Renal cortical epithelial cell (primary cell): ENCODE data around the gene CTNNBL1. TPM values are rescaled to one million over a fixed set of nuclear protein-coding genes. Genes with fewer than 3 reads are reported as not detected.
"Not testable (repeated sequence)": the region's sequence is repeated elsewhere in the genome, so short reads cannot be mapped to it uniquely, and the experiment has no call there.

Experiments used
- DNase-seq: peaks from one replicate; pipeline ENCODE4 v3.0.0-alpha.2; 2011; ENCODE audit warnings: low read depth
- total RNA-seq: library from RNA; depleted of rRNA; stranded (reverse); fragments of >200 nt; gene quantifications from 2 replicates; pipeline ENCODE4 v1.2.3, GENCODE V29; 2014

CTNNBL1 gene, protein sequence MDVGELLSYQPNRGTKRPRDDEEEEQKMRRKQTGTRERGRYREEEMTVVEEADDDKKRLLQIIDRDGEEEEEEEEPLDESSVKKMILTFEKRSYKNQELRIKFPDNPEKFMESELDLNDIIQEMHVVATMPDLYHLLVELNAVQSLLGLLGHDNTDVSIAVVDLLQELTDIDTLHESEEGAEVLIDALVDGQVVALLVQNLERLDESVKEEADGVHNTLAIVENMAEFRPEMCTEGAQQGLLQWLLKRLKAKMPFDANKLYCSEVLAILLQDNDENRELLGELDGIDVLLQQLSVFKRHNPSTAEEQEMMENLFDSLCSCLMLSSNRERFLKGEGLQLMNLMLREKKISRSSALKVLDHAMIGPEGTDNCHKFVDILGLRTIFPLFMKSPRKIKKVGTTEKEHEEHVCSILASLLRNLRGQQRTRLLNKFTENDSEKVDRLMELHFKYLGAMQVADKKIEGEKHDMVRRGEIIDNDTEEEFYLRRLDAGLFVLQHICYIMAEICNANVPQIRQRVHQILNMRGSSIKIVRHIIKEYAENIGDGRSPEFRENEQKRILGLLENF
- total RNA-seq, result 28.8 and 29.4 TPM in 2 replicates

DNA sequence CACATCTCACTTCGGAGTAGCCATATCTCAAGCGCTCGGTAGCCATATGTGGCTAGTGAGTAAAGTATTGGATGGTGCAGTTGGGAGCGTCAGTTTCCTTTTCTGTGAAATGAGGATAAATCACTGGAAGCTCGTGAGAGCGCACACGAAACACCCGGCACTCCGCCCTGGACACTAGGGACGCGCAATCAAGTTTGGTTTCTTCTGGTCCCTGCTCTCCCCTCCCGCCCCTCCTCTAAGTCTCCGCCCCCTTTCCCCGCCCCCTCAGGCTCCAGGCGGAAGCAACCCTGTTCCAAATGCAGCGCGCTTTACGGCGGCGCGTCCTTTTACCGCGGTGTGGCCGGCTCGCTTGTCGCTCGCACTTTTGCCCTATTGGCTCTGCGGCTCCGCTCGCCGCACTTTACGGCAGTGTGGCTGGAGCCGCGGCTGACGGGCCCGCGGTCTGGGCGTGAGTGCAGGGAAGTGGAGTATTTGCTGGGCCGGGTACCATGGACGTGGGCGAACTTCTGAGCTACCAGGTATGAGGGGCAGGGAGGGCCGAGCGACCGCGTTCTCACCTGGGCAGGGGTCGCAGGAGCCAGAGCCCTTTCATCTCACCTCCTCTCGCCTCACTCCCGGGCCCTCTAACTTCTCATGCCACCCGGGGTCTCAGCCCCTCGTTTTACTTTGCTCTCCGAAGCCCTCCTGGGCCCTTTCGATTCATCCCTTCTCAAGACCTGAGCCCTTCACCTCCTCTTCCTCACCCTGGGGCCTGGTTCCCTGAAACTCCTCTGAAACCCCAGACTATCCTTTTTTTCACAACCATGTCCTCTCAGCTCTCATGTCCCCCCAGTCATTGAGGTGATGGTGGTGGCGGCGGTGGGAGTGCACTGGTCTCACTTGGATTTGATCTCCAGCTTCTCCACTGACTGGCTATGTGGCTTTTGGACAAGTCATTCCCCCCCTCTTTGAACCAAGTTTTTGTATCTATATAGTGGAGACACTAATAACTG is at the start of gene CTNNBL1:
Gene CTNNBL1, plus strand, starts transcription at position 396 of the 992 bp plus-strand sequence. Its CDS starts 93 bp downstream, at position 489.
- DNase-seq, result peak; percentile 93

- no peak for DNase-seq
Observed at GRCh38 chr20:37644605-37645004, 49.2 kb upstream of the CTNNBL1 start.

GRCh38 chr20:37647946-37648345 is 45.9 kb upstream of the CTNNBL1 start:
- no peak for DNase-seq

GRCh38 chr20:37649017-37649416 is 44.8 kb upstream of the CTNNBL1 start:
- peak; percentile 5 for DNase-seq

GRCh38 chr20:37649676-37650370 is 44.0 kb upstream of the CTNNBL1 start:
- DNase-seq, result no peak

DNA sequence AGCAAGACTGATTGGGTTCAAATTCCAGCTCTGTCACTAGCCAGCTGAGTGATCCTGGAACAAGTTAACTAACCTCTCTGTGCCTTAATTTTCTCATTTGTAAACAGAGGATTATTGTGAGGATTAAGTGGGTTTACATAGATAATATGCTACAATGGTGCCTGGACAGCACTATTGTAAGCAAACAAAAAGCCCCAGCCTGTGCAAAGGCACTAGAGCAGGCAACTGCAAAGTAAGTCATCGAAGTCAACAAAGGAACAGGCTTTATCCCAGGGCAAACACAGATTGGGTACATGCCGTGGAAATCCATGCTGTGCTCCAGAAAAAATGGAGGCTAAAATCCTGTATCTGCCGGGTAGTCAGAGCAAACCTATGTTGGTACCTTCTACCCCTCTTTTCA is 43.2 kb upstream of the CTNNBL1 start:
- no peak for DNase-seq

GRCh38 chr20:37651932-37652331 is 41.9 kb upstream of the CTNNBL1 start:
- peak; percentile 6 for DNase-seq

DNA sequence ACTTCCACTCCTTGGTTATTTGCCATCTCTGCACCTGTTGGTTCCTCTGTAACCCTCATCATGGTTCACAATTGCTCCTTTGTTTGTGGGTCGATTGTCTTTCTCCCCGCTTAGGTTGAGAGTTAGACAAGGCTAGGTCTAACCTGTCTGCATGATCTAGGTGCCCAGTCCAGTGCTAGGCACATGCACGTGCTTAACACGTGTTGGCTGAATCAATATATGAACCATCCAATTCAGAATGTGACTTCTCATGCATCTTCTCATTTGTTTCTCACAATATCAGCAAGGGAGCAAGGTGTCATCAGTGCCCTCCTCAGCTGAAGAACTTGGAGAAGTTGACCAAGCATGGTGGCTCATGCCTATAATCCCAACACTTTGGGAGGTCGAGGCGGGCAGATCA is 36.9 kb upstream of the CTNNBL1 start:
- DNase-seq, result no peak

DNA sequence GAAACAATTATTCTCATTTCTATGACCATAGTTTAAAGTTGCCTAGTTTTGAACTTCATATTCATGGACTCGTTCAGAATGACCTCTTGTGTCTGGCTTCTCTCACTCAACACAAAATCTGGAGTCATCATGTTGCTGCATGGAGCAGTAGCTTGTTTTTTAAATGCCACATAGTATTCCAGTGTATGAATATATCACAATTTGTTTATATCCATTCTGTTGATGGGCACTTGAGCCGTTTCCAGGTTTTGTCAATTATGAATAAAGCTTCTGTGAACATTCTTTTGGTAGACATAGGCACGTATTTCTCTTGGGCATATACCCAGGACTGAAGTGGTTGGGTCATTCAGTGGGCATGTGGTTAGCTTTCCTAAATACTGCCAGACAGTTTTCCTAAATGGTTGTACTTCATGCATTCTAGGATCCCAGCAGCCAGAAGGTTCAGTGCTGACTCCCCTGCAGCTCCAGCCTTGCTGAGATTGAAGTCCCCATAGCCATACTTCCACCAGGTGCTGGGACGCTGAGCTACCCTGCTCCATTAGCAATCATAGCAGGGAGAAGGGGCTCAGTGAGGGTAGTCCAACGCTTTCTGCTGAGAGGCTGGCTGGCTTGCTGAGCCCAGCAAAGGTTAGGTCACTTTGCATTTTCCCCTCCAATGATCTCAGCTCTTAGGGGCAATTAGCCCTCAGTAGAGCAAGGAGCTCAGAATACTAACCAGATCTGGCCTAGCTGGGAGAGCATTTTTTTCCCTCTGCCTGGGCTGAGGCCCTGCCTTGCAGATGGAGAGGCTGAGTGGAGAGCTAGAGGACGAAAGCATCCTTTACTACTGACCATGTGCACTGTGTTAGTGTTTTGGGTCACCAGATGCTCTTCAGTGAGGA is 35.7 kb upstream of the CTNNBL1 start:
- DNase-seq, result no peak

DNA sequence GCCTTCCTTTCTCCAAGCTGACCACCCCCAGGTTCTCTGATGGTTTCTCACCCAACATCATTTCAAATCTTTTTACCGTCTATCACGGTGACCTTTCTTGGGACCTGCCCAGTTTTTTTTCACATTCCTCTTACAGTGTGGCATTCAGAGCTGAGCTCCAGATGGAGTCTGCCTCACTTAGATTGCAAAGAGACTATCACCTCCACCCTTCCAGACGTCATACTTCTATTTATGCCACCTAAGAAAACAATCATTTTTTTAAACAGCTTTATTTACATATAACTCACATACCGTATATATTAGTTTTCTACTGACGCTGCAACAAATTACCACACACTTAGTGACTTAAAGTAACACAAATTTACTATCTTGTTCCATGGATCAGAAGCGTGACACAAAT is 32.3 kb upstream of the CTNNBL1 start:
- no peak for DNase-seq

DNA sequence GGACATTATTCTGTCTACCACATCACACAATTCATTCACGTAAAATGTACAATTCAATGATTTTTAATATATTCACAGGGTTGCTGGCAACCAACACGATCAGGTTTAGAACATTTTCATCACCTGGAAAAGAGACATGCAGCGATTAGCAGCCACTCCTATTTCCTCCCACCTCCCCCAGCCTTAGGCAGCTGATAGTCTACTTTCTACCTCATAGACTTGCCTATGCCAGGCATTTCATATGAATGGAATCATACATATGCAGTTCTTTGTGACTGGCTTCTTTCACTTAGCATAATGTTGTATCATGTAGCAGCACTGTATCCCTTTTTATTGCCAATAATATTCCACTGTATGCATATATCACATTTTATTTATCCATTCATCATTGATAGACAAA is 31.5 kb upstream of the CTNNBL1 start:
- DNase-seq, result no peak

DNA sequence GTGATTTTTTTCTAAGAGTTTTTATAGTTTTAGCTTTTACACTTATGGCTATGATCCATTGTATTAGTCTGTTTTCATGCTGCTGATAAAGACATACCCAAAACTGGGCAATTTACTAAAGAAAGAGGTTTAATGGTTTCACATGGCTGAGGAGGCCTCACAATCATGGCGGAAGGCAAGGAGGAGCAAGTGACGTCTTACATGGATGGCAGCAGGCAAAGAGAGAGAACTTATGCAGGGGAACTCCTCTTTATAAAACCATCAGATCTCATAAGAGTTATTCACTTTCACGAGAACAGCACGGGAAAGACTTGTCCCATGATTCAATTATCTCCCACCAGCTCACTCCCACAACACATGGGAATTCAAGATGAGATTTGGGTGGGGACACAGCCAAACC is 29.2 kb upstream of the CTNNBL1 start:
- not testable (repeated sequence) for DNase-seq

GRCh38 chr20:37668166-37668565 is 25.7 kb upstream of the CTNNBL1 start:
- DNase-seq, result no peak

DNA sequence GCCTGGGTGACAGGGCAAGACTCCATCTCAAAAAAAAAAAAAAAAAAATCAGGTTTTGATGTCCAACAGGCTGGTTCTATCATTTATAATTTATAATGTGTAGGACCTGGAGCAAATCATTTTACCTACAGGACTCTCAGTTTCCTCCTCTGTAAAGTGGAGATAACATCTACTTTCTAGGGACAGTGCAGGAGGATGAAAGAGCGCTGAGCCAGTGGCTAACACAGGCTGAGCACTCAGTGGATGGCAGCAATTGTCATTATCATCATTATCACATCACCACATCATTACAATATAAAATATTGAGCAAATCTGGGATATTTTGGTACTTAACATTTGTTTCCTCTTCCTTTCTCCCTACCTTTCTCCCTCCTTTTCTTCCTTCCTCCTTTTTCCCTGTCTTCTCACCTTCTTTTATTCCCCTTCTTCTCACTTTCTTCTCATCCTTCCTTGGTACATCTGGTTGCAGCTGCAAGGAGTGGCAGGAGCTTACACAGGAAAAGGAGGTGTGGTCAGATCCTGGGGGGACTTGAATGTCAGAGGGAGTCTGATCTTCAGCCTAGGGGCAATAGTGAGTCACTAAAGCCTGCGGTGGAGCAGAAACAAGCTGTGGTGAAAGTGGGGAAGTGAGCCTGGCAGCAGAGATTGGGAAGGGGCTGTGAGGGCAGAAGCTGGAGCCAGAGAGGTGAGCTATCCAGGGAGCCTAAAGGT is 24.6 kb upstream of the CTNNBL1 start:
- peak; percentile 22 for DNase-seq

DNA sequence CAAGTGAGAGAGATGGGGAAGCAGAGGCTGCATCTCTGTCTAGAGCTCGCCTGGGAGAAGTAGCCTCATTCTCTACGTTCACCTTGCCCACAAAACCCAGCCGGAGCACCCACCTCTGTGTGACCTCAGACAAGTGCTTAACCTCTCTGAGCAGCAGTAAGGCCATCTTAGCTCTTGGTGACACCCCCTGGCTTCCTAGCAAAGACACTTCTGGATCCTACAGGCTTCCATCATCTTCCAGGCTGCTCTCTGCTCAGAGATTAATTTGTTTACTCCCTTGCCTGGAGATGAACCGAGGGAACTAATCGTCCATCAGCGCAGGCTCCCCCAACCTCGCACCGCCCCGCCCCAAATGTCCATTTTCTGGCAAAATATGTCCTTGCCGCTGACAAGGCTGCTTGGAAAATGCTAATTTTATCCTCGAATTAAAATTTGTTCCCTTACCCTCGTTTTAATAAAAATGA is 24.0 kb upstream of the CTNNBL1 start:
- DNase-seq, result no peak

DNA sequence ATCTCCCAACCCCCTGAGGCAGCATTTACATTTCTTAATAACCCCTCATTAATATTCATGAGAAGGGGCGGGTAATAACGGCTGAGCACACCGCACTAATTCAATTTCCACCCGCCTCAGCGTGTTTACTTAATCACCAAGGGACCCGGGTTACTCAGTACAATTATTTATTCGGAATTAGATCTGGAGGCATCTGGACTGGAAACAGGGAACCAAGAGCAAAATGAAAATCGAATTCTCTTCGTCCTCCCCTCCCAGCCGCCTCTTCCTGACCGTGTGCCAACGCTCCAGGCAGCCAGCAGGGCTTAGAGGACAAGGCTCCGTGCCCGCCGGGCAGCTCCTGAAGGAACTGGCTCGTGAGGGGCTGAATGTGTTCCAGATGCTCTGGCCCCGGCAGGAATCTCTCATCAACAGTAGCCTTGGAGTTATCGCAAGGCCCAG is 23.5 kb upstream of the CTNNBL1 start:
- no peak for DNase-seq

GRCh38 chr20:37672143-37672542 is 21.7 kb upstream of the CTNNBL1 start:
- no peak for DNase-seq

GRCh38 chr20:37673444-37673843 is 20.4 kb upstream of the CTNNBL1 start:
- DNase-seq, result no peak

GRCh38 chr20:37676440-37676839 is 17.4 kb upstream of the CTNNBL1 start:
- no peak for DNase-seq
